ENCODE data around the gene SPRR2A. TPM values are rescaled to one million over a fixed set of nuclear protein-coding genes. Genes with fewer than 3 reads are reported as not detected.
"Not testable (repeated sequence)": the region's sequence is repeated elsewhere in the genome, so short reads cannot be mapped to it uniquely, and the experiment has no call there.

The SPRR2A gene

DNA sequence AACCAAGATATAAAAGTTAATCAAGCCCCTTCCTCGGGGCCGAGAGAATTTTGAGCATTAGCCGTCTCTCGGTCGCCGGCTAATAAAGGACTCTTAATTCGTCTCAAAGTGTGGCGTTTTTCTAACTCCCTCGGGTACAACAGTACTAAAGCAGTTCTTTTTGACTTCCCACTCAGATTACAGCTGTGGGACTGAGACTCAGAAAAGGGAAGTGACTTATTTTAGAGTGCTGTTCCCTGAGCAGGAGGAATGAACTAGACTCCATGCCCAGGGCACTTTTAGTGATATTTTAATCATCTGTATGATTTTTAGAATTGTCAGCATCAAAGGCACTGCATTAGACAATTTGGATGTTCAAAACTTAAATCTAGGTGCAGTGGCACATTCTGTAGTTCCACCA lies 35.0 kb downstream of the SPRR2A start:
- H3K27me3 ChIP-seq (ENCODE audit: control insufficient read depth, insufficient read depth, low read length); H3K9ac ChIP-seq (ENCODE audit: low read depth, low read length); H3K4me3 ChIP-seq (ENCODE audit: low read length); H3K4me2 ChIP-seq (ENCODE audit: low read length); H3K36me3 ChIP-seq (ENCODE audit: insufficient read depth, low read length); H3K4me1 ChIP-seq (ENCODE audit: control insufficient read depth, insufficient read depth, low read length); H3K9me3 ChIP-seq (replicated peaks; ENCODE audit: low read length): not testable (repeated sequence)

GRCh38 chr1:153021829-153022228 lies 35.5 kb downstream of the SPRR2A start:
- not testable (repeated sequence) for H3K36me3 ChIP-seq (ENCODE audit: insufficient read depth, low read length); H3K4me1 ChIP-seq (ENCODE audit: control insufficient read depth, insufficient read depth, low read length); H3K9me3 ChIP-seq (replicated peaks; ENCODE audit: low read length); H3K27me3 ChIP-seq (ENCODE audit: control insufficient read depth, insufficient read depth, low read length); H3K9ac ChIP-seq (ENCODE audit: low read depth, low read length); H3K4me2 ChIP-seq (ENCODE audit: low read length); H3K4me3 ChIP-seq (ENCODE audit: low read length)

GRCh38 chr1:153011235-153011758 lies 46.0 kb downstream of the SPRR2A start:
- H3K4me3 ChIP-seq (ENCODE audit: low read length); H3K4me2 ChIP-seq (ENCODE audit: low read length); H3K27me3 ChIP-seq (ENCODE audit: control insufficient read depth, insufficient read depth, low read length): not testable (repeated sequence)

More at GRCh38 chr1:153011235-153011758, 46.0 kb downstream of the SPRR2A start:
- not testable (repeated sequence) for H3K9ac ChIP-seq (ENCODE audit: low read depth, low read length); H3K36me3 ChIP-seq (ENCODE audit: insufficient read depth, low read length); H3K4me1 ChIP-seq (ENCODE audit: control insufficient read depth, insufficient read depth, low read length); H3K9me3 ChIP-seq (replicated peaks; ENCODE audit: low read length)

Small RNA genes within 50 kb of the gene (small RNA-seq; reads per million reads assigned to genes)
- gene AL356867.1 (not detected), gene RF00322 (not detected)

Data from skeletal muscle satellite cell (primary cell).